Left colon (tissue), 2 donors: ENCODE data around the gene KHDC3L. TPM values are rescaled to one million over a fixed set of nuclear protein-coding genes. Genes with fewer than 3 reads are reported as not detected.

ENCODE experiments used
- ATAC-seq: fragments of 200-7000 bp; cut with Tn5 transposase; one replicate; pipeline ENCODE4 v1.9.1; 2020; ENCODE audit warnings: mild to moderate bottlenecking, moderate library complexity
- DNase-seq, 2 donors: peaks; one replicate each; pipeline ENCODE4 v3.0.0-alpha.2; 2020
- intact Hi-C, 2 donors: fragments of 100-400 bp; cut with DNase I in 1 of 2; cut with micrococcal nuclease in 1 of 2; formaldehyde crosslinking; loops; one replicate each; pipeline versions ENCODE4 v1.11.2 to v1.14.0; 2022; cut with DNase I, micrococcal nuclease
- long read RNA-seq: library from polyadenylated mRNA; unstranded; transcript quantifications from one replicate; pipeline ENCODE4 v2.0.0, GENCODE V29; 2021
- total RNA-seq, 2 donors: library from RNA; stranded (reverse); fragmentation: NEBNext Ultra II Directional; extraction: Animal tissue kit (Norgen Biotek cat#: 25700); gene quantifications; one replicate each; pipeline ENCODE4 v1.2.1, GENCODE V29; 2021
- donor health status: DM: no; HTN: no; CAD: no.
- donor health status: DM: yes; HTN: yes; CAD: no.

KHDC3L gene
- not detected for total RNA-seq
- long read RNA-seq: 0 reads

GRCh38 chr6:73362358-73362757 lies at the start of gene KHDC3L:
TSS of gene KHDC3L (plus strand) at chr6:73362658. CDS start at chr6:73362730, 72 bp downstream.
- DNase-seq (no peak), ATAC-seq (no peak)
- intact Hi-C loops: no loop called here

GRCh38 chr6:73314577-73315492 lies 47.6 kb upstream of the KHDC3L start:
- ATAC-seq: no peak
- intact Hi-C loops: no loop called here
- DNase-seq: no peak

- ATAC-seq (no peak), DNase-seq (no peak)
- intact Hi-C loops: no loop called here
Measured at GRCh38 chr6:73323323-73323722, 39.1 kb upstream of the KHDC3L start.

GRCh38 chr6:73325656-73326055 lies 36.8 kb upstream of the KHDC3L start:
- intact Hi-C loops: no loop called here
- no peak for DNase-seq
- no peak for ATAC-seq

- ATAC-seq (no peak), DNase-seq (no peak)
- intact Hi-C loops: no loop called here
Measured at GRCh38 chr6:73328790-73329189, 33.7 kb upstream of the KHDC3L start.

GRCh38 chr6:73329201-73329600 lies 33.3 kb upstream of the KHDC3L start:
- no peak for DNase-seq
- intact Hi-C loops: no loop called here
- ATAC-seq: no peak

- intact Hi-C loops: no loop called here
- ATAC-seq: no peak
- DNase-seq: no peak
Measured at GRCh38 chr6:73339340-73339739, 23.1 kb upstream of the KHDC3L start.

- no peak for ATAC-seq
Measured at GRCh38 chr6:73340048-73340447, 22.4 kb upstream of the KHDC3L start.

GRCh38 chr6:73341335-73341734 lies 21.1 kb upstream of the KHDC3L start:
- intact Hi-C loops: no loop called here
- ATAC-seq (no peak), DNase-seq (no peak)

More at GRCh38 chr6:73340048-73340447, 22.4 kb upstream of the KHDC3L start:
- intact Hi-C loops: no loop called here
- no peak for DNase-seq

GRCh38 chr6:73342174-73342573 lies 20.3 kb upstream of the KHDC3L start:
- intact Hi-C loops: no loop called here
- no peak for DNase-seq

GRCh38 chr6:73343164-73343563 lies 19.3 kb upstream of the KHDC3L start:
- intact Hi-C loops: no loop called here
- ATAC-seq (no peak), DNase-seq (no peak)

More at GRCh38 chr6:73342174-73342573, 20.3 kb upstream of the KHDC3L start:
- ATAC-seq: no peak

- ATAC-seq: no peak
- no peak for DNase-seq
- intact Hi-C loops: no loop called here
Measured at GRCh38 chr6:73348550-73349204, 13.8 kb upstream of the KHDC3L start.

GRCh38 chr6:73349311-73349710 lies 13.1 kb upstream of the KHDC3L start:
- no peak for DNase-seq
- intact Hi-C loops: no loop called here
- ATAC-seq: no peak

GRCh38 chr6:73353636-73354593 lies 8.5 kb upstream of the KHDC3L start, which contains the start of gene DPPA5:
TSS of gene DPPA5 (minus strand) at chr6:73354276. CDS start at chr6:73354225, 51 bp downstream.
- DNase-seq: no peak
- intact Hi-C loops: no loop called here
- ATAC-seq: no peak

- ATAC-seq: no peak
- no peak for DNase-seq
- intact Hi-C loops: no loop called here
Measured at GRCh38 chr6:73362869-73363536, 545 bp downstream of the KHDC3L start.

- ATAC-seq (no peak), DNase-seq (no peak)
- intact Hi-C loops: no loop called here
Measured at GRCh38 chr6:73363537-73363875, 1.0 kb downstream of the KHDC3L start.

GRCh38 chr6:73364121-73364520 lies 1.7 kb downstream of the KHDC3L start:
- ATAC-seq (no peak), DNase-seq (no peak)
- intact Hi-C loops: no loop called here

GRCh38 chr6:73364549-73364948 lies 2.1 kb downstream of the KHDC3L start:
- DNase-seq (no peak), ATAC-seq (no peak)
- intact Hi-C loops: no loop called here
